ENCODE measurements around the gene APEH.

Gene APEH

DNA sequence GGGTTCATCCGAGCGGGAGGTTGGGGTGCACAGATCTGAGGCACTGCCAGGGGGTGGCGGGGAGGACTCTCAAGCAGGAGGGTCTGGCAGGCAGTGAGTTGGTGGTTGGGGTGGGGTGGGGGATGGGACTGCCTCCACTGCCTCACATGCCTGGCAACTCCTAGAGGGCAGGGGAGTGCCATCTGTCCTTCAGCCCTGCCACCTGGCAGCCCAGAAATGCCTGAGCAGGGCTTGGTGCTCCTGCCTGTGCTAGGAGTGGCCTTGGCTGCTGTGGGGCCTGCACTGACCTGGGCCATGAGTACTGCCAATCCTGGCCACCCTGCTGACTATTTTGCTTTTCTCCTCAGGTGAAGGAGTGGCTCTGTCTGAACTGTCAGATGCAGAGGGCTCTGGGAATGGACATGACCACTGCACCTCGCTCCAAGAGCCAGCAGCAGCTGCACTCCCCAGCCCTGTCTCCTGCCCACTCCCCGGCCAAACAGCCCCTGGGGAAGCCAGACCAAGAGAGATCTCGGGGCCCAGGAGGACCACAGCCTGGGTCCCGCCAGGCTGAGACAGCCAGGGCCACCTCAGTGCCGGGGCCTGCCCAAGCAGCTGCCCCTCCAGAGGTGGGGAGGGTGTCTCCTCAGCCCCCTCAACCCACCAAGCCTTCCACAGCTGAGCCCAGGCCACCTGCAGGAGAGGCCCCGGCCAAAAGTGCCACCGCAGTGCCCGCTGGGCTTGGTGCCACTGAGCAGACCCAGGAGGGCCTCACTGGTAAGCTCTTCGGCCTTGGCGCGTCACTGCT, 32.0 kb upstream of the APEH start:
- H3K27me3 Mint-ChIP-seq (ENCODE audit: low read depth), result peaks cover 9% of the 10 kb centered on the region
- H3K36me3 Mint-ChIP-seq (ENCODE audit: low read depth), result no peaks in the 10 kb centered on the region
- no peaks in the 10 kb centered on the region for H3K9me3 Mint-ChIP-seq
- H3K27ac Mint-ChIP-seq, result no peak overlapping the region
- H3K4me3 Mint-ChIP-seq, result no peak overlapping the region
- H3K4me1 Mint-ChIP-seq (ENCODE audit: low read depth), result peaks cover under 1% of the 10 kb centered on the region

DNA sequence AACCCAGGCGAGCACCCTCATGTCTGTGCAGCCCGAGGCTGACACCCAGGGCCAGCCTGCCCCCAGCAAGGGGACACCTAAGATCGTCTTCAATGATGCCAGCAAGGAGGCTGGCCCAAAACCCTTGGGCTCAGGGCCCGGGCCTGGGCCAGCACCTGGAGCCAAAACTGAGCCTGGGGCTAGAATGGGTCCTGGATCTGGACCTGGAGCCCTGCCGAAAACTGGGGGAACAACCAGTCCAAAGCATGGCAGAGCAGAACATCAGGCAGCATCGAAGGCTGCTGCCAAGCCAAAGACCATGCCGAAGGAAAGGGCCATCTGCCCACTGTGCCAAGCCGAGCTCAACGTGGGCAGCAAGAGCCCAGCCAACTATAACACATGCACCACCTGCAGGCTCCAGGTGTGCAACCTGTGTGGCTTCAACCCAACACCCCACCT, 31.4 kb upstream of the APEH start:
- no peaks in the 10 kb centered on the region for H3K36me3 Mint-ChIP-seq (ENCODE audit: low read depth)
- no peaks in the 10 kb centered on the region for H3K9me3 Mint-ChIP-seq
- H3K4me3 Mint-ChIP-seq, result no peak overlapping the region
- H3K27ac Mint-ChIP-seq, result no peak overlapping the region
- H3K27me3 Mint-ChIP-seq (ENCODE audit: low read depth), result peaks cover 9% of the 10 kb centered on the region
- H3K4me1 Mint-ChIP-seq (ENCODE audit: low read depth), result no peaks in the 10 kb centered on the region

DNA sequence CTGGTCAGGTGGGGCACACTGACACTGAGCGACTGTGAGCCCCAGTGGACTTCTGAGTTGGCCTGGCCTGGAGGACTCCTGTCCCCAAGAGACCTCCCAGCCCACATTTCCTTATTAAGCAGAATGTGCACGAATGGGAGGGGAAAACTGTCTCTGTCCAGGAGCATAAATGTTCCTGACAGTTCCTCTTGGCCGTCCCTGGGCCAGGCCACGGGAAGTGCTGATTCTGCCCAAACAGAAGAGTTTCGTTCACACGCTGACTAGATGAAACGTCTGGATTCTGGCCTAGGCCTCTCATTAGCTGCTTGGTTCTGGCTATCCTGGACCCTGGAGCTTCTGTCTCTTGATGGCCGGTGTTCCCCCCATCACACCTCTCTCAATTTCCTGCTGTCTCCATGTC, 29.5 kb upstream of the APEH start:
- no peak overlapping the region for H3K27ac Mint-ChIP-seq
- no peaks in the 10 kb centered on the region for H3K4me1 Mint-ChIP-seq (ENCODE audit: low read depth)
- H3K36me3 Mint-ChIP-seq (ENCODE audit: low read depth), result no peaks in the 10 kb centered on the region
- peaks cover 9% of the 10 kb centered on the region for H3K27me3 Mint-ChIP-seq (ENCODE audit: low read depth)
- H3K4me3 Mint-ChIP-seq, result no peak overlapping the region
- H3K9me3 Mint-ChIP-seq, result no peaks in the 10 kb centered on the region

DNA sequence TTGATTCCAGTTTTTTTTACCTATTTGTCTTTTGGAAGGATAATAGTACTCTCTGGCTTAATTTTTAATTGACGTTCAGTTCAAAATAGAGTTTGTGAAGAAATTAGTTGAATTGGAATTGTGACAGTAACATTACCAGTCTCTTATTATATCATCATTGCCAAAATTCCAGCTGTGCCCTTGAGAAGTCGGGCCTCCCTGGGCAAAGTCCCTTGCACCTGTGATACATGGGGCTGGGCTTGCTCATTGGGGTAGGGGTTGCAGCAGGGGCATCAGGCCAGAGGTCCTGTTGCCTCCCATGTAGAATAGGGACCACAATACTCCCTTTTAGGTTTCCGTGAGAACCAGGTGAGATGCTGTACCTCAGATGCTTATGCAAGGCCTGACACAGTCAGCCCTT, 27.9 kb upstream of the APEH start:
- H3K27ac Mint-ChIP-seq, result no peak overlapping the region
- no peaks in the 10 kb centered on the region for H3K36me3 Mint-ChIP-seq (ENCODE audit: low read depth)
- no peaks in the 10 kb centered on the region for H3K4me1 Mint-ChIP-seq (ENCODE audit: low read depth)
- H3K4me3 Mint-ChIP-seq, result no peak overlapping the region
- peaks cover 9% of the 10 kb centered on the region for H3K27me3 Mint-ChIP-seq (ENCODE audit: low read depth)
- H3K9me3 Mint-ChIP-seq, result no peaks in the 10 kb centered on the region

DNA sequence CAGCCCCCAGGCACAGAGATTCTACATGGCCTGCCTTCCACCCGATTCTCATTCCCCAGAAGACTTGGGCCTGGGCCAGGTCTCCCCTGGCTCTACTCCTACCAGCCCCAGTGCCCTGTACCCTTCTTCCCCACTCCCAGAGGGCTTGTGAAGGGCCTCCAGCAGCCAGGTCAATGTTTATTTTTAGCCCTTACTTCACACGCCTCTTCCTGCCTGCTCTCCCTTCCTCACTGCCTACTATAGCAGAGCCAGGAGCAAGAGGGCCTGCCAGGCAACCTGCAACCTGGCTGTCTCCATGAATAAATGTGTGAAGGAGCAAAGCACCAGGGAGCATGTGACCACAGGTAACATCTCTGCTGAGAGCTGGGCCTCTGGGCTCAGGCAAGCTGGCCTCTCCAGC, 26.4 kb upstream of the APEH start:
- no peaks in the 10 kb centered on the region for H3K9me3 Mint-ChIP-seq
- no peaks in the 10 kb centered on the region for H3K36me3 Mint-ChIP-seq (ENCODE audit: low read depth)

DNA sequence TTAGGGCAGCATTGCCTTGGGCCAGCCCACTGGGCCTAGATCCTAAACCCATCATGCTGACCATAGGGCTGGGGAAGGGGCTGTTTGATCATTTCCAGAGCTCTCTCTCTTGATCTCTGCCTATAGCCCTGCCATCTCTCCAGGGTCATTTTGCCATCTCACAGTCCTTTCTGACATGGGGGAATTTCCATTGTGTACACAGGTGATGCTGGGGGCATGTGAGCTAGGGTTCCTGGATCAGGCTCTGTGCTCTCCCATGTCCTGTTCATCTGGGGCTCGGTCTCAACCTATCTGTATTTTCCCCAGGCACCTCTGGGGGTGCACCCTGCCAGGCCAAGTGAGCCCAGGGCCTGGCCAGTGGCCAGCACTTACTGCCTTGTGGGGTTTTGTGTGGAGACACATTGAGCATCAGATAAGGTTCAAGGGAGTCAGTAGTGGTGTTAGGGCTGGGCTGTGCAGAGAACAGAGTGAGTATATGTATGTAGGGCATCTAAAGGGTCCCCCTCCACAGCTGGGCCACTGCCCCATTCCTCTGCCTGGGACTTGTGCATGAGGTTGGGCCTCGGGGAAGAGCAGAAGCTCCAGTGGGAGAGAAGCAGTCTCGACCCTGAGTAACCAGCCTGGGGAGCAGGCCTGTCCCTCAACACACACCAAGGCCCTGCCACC, 25.7 kb upstream of the APEH start:
- Mint-ChIP-seq H3K4me3 (no peak overlapping the region), H3K27ac (no peak overlapping the region), H3K4me1 (ENCODE audit: low read depth) (no peaks in the 10 kb centered on the region), H3K27me3 (ENCODE audit: low read depth) (peaks cover 5% of the 10 kb centered on the region), H3K9me3 (no peaks in the 10 kb centered on the region), H3K36me3 (ENCODE audit: low read depth) (no peaks in the 10 kb centered on the region)

More for the DNA sequence above, 26.4 kb upstream of the APEH start:
- Mint-ChIP-seq H3K4me1 (ENCODE audit: low read depth) (no peaks in the 10 kb centered on the region), H3K27ac (no peak overlapping the region), H3K27me3 (ENCODE audit: low read depth) (peaks cover 5% of the 10 kb centered on the region), H3K4me3 (no peak overlapping the region)

DNA sequence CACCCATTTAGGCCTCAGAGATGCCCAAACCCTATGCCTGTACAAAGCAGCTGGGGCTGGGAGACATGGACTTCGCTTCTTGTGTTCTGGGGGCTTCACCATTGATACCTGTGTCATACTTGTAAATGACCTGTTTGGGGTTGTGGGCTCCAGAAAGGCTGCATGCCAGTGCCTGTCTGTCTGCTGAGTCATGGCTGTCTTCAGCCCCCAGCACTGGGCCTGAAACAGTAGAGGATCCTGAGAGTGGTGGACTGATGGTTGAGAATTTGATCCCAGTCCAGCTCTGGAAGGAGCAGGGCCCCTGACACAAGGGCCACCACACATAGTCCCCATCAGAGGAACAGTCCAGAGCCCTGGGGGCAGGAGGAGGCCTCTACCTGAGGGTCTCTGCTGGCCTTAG, 24.6 kb upstream of the APEH start:
- H3K4me1 Mint-ChIP-seq (ENCODE audit: low read depth), result no peaks in the 10 kb centered on the region
- no peaks in the 10 kb centered on the region for H3K9me3 Mint-ChIP-seq
- no peaks in the 10 kb centered on the region for H3K36me3 Mint-ChIP-seq (ENCODE audit: low read depth)
- H3K4me3 Mint-ChIP-seq, result no peak overlapping the region
- no peak overlapping the region for H3K27ac Mint-ChIP-seq
- peaks cover 5% of the 10 kb centered on the region for H3K27me3 Mint-ChIP-seq (ENCODE audit: low read depth)

DNA sequence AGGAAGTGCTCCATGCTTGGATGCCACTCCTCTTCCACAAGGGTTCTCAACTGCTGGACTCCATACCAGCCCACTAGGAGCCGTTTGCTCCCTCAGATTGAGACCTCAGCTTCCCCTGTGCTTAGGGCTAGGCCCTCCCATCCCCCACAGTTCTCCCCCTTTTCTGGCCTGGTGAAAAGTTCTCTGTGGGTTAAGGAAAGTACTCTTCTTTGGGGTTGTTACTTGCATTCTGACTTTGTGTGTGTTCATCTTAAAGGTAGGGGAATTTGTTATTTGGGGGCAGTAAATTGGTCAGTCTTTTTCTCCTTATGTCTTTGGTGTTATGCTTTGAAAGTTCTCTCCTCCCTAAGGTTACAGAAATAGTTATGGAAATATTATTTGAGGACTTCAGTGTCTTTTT, 24.0 kb upstream of the APEH start:
- H3K27ac Mint-ChIP-seq, result no peak overlapping the region
- no peaks in the 10 kb centered on the region for H3K9me3 Mint-ChIP-seq
- no peaks in the 10 kb centered on the region for H3K36me3 Mint-ChIP-seq (ENCODE audit: low read depth)
- H3K4me1 Mint-ChIP-seq (ENCODE audit: low read depth), result no peaks in the 10 kb centered on the region
- H3K27me3 Mint-ChIP-seq (ENCODE audit: low read depth), result peaks cover 3% of the 10 kb centered on the region
- H3K4me3 Mint-ChIP-seq, result no peak overlapping the region

DNA sequence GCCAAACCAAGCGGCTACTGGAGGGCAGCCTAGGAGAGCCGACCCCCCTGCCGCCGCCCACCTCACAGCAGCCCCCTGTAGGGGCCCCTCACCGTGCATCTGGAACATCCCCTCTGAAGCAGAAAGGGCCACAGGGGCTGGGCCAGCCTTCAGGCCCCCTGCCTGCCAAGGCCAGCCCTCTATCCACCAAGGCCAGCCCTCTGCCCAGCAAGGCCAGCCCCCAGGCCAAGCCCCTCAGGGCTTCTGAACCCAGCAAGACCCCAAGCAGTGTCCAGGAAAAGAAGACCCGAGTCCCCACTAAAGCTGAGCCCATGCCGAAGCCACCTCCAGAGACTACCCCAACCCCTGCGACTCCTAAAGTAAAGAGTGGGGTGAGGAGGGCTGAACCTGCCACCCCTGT, 23.5 kb upstream of the APEH start:
- Mint-ChIP-seq H3K27ac (no peak overlapping the region), H3K4me3 (no peak overlapping the region), H3K36me3 (ENCODE audit: low read depth) (no peaks in the 10 kb centered on the region), H3K27me3 (ENCODE audit: low read depth) (no peaks in the 10 kb centered on the region), H3K9me3 (no peaks in the 10 kb centered on the region), H3K4me1 (ENCODE audit: low read depth) (no peaks in the 10 kb centered on the region)

DNA sequence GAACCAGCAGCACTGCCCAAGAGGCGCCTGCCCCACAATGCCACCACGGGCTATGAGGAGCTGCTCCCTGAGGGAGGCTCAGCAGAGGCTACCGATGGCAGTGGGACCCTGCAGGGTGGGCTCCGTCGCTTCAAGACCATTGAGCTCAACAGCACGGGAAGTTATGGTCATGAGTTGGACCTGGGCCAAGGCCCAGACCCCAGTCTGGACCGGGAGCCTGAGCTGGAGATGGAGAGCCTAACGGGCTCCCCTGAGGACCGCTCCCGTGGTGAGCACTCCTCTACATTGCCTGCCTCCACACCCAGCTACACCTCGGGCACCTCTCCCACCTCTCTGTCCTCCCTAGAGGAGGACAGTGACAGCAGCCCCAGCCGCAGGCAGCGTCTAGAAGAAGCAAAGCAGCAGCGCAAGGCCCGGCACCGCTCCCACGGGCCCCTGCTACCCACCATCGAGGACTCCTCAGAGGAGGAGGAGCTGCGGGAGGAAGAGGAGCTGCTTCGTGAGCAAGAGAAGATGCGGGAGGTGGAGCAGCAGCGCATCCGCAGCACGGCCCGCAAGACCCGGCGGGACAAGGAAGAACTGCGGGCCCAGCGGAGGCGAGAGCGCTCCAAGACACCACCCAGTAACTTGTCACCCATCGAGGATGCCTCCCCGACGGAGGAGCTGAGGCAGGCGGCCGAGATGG, 21.8 kb upstream of the APEH start:
- Mint-ChIP-seq H3K4me1 (ENCODE audit: low read depth) (no peaks in the 10 kb centered on the region), H3K36me3 (ENCODE audit: low read depth) (no peaks in the 10 kb centered on the region), H3K27me3 (ENCODE audit: low read depth) (no peaks in the 10 kb centered on the region), H3K27ac (no peak overlapping the region), H3K4me3 (no peak overlapping the region), H3K9me3 (no peaks in the 10 kb centered on the region)

DNA sequence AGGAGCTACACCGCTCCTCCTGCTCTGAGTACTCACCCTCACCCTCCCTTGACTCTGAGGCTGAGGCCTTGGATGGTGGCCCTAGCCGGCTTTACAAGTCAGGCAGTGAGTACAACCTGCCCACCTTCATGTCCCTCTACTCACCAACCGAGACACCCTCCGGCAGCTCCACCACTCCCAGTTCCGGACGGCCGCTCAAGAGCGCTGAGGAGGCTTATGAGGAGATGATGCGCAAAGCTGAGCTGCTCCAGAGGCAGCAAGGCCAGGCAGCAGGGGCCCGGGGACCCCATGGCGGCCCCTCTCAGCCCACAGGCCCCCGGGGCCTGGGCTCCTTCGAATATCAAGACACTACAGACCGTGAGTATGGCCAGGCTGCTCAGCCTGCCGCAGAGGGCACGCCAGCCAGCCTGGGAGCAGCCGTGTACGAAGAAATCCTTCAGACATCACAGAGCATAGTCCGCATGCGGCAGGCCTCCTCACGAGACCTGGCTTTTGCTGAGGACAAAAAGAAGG, 21.2 kb upstream of the APEH start:
- H3K27ac Mint-ChIP-seq, result no peak overlapping the region
- H3K4me3 Mint-ChIP-seq, result no peak overlapping the region
- no peaks in the 10 kb centered on the region for H3K36me3 Mint-ChIP-seq (ENCODE audit: low read depth)

DNA sequence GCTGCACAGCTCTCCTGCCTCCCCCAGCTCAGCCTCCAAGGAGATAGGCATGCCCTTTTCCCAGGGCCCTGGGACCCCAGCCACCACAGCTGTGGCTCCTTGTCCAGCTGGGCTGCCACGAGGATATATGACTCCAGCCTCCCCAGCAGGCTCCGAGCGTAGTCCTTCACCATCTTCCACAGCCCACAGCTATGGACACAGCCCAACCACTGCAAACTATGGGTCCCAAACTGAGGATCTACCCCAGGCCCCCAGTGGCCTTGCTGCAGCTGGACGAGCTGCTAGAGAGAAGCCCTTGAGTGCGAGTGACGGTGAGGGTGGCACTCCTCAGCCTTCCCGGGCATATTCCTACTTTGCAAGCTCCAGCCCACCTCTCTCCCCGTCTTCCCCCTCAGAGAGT, 20.5 kb upstream of the APEH start:
- no peak overlapping the region for H3K27ac Mint-ChIP-seq
- no peaks in the 10 kb centered on the region for H3K36me3 Mint-ChIP-seq (ENCODE audit: low read depth)
- no peaks in the 10 kb centered on the region for H3K27me3 Mint-ChIP-seq (ENCODE audit: low read depth)
- H3K4me1 Mint-ChIP-seq (ENCODE audit: low read depth), result no peaks in the 10 kb centered on the region
- H3K4me3 Mint-ChIP-seq, result no peak overlapping the region
- H3K9me3 Mint-ChIP-seq, result no peaks in the 10 kb centered on the region

More for the DNA sequence above, 21.2 kb upstream of the APEH start:
- Mint-ChIP-seq H3K27me3 (ENCODE audit: low read depth) (no peaks in the 10 kb centered on the region), H3K4me1 (ENCODE audit: low read depth) (no peaks in the 10 kb centered on the region), H3K9me3 (no peaks in the 10 kb centered on the region)

DNA sequence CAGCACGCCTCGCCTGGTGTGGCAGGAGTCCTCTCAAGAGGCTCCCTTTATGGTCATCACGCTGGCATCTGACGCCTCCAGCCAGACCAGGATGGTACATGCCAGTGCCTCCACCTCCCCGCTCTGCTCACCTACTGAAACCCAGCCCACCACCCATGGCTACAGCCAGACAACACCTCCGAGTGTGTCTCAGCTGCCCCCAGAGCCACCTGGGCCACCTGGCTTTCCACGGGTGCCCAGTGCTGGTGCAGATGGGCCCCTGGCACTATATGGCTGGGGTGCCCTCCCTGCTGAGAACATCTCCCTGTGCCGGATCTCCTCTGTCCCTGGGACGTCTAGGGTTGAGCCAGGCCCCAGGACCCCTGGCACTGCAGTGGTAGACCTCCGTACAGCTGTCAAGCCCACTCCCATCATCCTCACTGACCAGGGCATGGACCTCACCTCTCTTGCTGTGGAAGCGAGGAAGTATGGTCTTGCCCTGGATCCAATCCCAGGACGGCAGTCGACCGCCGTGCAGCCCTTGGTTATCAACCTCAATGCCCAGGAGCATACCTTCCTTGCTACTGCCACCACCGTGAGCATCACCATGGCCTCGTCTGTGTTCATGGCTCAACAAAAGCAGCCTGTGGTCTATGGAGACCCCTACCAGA, 19.9 kb upstream of the APEH start:
- H3K27ac Mint-ChIP-seq, result no peak overlapping the region
- H3K36me3 Mint-ChIP-seq (ENCODE audit: low read depth), result no peaks in the 10 kb centered on the region
- H3K27me3 Mint-ChIP-seq (ENCODE audit: low read depth), result no peaks in the 10 kb centered on the region
- no peaks in the 10 kb centered on the region for H3K4me1 Mint-ChIP-seq (ENCODE audit: low read depth)
- no peaks in the 10 kb centered on the region for H3K9me3 Mint-ChIP-seq
- H3K4me3 Mint-ChIP-seq, result no peak overlapping the region

DNA sequence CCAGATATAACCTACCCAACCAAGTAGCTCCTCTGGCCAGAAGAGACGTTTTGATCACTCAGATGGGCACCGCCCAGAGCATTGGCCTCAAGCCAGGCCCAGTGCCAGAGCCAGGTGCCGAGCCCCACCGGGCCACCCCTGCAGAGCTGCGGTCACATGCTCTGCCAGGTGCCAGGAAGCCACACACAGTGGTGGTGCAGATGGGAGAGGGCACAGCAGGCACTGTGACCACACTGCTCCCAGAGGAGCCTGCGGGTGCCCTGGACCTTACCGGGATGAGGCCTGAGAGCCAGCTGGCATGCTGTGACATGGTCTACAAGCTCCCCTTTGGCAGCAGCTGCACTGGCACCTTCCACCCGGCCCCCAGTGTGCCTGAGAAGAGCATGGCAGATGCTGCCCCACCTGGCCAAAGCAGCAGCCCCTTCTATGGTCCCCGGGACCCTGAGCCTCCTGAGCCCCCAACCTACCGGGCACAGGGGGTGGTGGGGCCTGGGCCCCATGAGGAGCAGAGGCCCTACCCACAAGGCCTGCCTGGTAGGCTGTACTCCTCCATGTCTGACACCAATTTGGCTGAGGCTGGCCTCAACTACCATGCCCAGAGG, 19.1 kb upstream of the APEH start:
- no peak overlapping the region for H3K27ac Mint-ChIP-seq
- H3K27me3 Mint-ChIP-seq (ENCODE audit: low read depth), result no peaks in the 10 kb centered on the region
- H3K4me1 Mint-ChIP-seq (ENCODE audit: low read depth), result no peaks in the 10 kb centered on the region
- H3K4me3 Mint-ChIP-seq, result no peak overlapping the region
- no peaks in the 10 kb centered on the region for H3K36me3 Mint-ChIP-seq (ENCODE audit: low read depth)
- H3K9me3 Mint-ChIP-seq, result no peaks in the 10 kb centered on the region
